ENCODE measurements around the gene MYO18B. TPM values are rescaled to one million over a fixed set of nuclear protein-coding genes. Genes with fewer than 3 reads are reported as not detected.

MYO18B gene
- total RNA-seq, 1 donor from 2014 or later, result 0.49 TPM

GRCh38 chr22:25853501-25854284 is 111.7 kb downstream of the MYO18B start:
- intact Hi-C loops (cut with micrococcal nuclease), result no loop called here

GRCh38 chr22:25869771-25870170 is 127.8 kb downstream of the MYO18B start:
- Mint-ChIP-seq H3K9me3 (no peaks in the 10 kb centered on the region), H3K27ac (no peak overlapping the region), H3K4me3 (no peak overlapping the region), H3K27me3 (no peaks in the 10 kb centered on the region), H3K36me3 (ENCODE audit: low read depth) (no peaks in the 10 kb centered on the region), H3K4me1 (no peaks in the 10 kb centered on the region)
- intact Hi-C loops (cut with micrococcal nuclease), result no loop called here
- DNase-seq, result no peak

More at GRCh38 chr22:25853501-25854284, 111.7 kb downstream of the MYO18B start:
- Mint-ChIP-seq H3K9me3 (no peaks in the 10 kb centered on the region), H3K27me3 (no peaks in the 10 kb centered on the region), H3K27ac (no peak overlapping the region), H3K36me3 (ENCODE audit: low read depth) (no peaks in the 10 kb centered on the region), H3K4me1 (peaks cover 3% of the 10 kb centered on the region), H3K4me3 (no peak overlapping the region)
- no peak for DNase-seq

GRCh38 chr22:25874327-25874726 is 132.3 kb downstream of the MYO18B start:
- no peaks in the 10 kb centered on the region for H3K9me3 Mint-ChIP-seq
- peaks cover 3% of the 10 kb centered on the region for H3K27me3 Mint-ChIP-seq
- no peak overlapping the region for H3K27ac Mint-ChIP-seq
- no peaks in the 10 kb centered on the region for H3K36me3 Mint-ChIP-seq (ENCODE audit: low read depth)
- H3K4me3 Mint-ChIP-seq, result no peak overlapping the region
- intact Hi-C loops (cut with micrococcal nuclease), result no loop called here
- DNase-seq, result no peak
- no peaks in the 10 kb centered on the region for H3K4me1 Mint-ChIP-seq

GRCh38 chr22:25875461-25875860 is 133.5 kb downstream of the MYO18B start:
- no peaks in the 10 kb centered on the region for H3K9me3 Mint-ChIP-seq
- H3K27ac Mint-ChIP-seq, result no peak overlapping the region
- DNase-seq, result no peak
- H3K27me3 Mint-ChIP-seq, result peaks cover 3% of the 10 kb centered on the region
- H3K36me3 Mint-ChIP-seq (ENCODE audit: low read depth), result no peaks in the 10 kb centered on the region
- H3K4me1 Mint-ChIP-seq, result no peaks in the 10 kb centered on the region
- H3K4me3 Mint-ChIP-seq, result no peak overlapping the region
- intact Hi-C loops (cut with micrococcal nuclease), result no loop called here

- H3K4me3 Mint-ChIP-seq, result no peak overlapping the region
- no peaks in the 10 kb centered on the region for H3K9me3 Mint-ChIP-seq
- H3K27ac Mint-ChIP-seq, result no peak overlapping the region
- intact Hi-C loops (cut with micrococcal nuclease), result no loop called here
- no peaks in the 10 kb centered on the region for H3K36me3 Mint-ChIP-seq (ENCODE audit: low read depth)
- H3K4me1 Mint-ChIP-seq, result no peaks in the 10 kb centered on the region
- no peak for DNase-seq
- peaks cover 8% of the 10 kb centered on the region for H3K27me3 Mint-ChIP-seq
Observed at GRCh38 chr22:25876871-25877270, 134.9 kb downstream of the MYO18B start.

GRCh38 chr22:25878933-25879332 is 136.9 kb downstream of the MYO18B start:
- H3K27ac Mint-ChIP-seq, result no peak overlapping the region
- no peaks in the 10 kb centered on the region for H3K36me3 Mint-ChIP-seq (ENCODE audit: low read depth)
- H3K9me3 Mint-ChIP-seq, result no peaks in the 10 kb centered on the region
- DNase-seq, result no peak
- H3K4me1 Mint-ChIP-seq, result no peaks in the 10 kb centered on the region
- peaks cover 12% of the 10 kb centered on the region for H3K27me3 Mint-ChIP-seq
- H3K4me3 Mint-ChIP-seq, result no peak overlapping the region
- intact Hi-C loops (cut with micrococcal nuclease), result no loop called here

GRCh38 chr22:25880524-25880923 is 138.5 kb downstream of the MYO18B start:
- no peaks in the 10 kb centered on the region for H3K4me1 Mint-ChIP-seq
- no peak overlapping the region for H3K4me3 Mint-ChIP-seq
- H3K36me3 Mint-ChIP-seq (ENCODE audit: low read depth), result no peaks in the 10 kb centered on the region
- H3K27ac Mint-ChIP-seq, result no peak overlapping the region
- no peak for DNase-seq
- intact Hi-C loops (cut with micrococcal nuclease), result no loop called here
- H3K9me3 Mint-ChIP-seq, result no peaks in the 10 kb centered on the region
- H3K27me3 Mint-ChIP-seq, result peaks cover 12% of the 10 kb centered on the region

GRCh38 chr22:25881210-25881755 is 139.3 kb downstream of the MYO18B start:
- H3K9me3 Mint-ChIP-seq, result no peaks in the 10 kb centered on the region
- intact Hi-C loops (cut with micrococcal nuclease), result no loop called here
- no peak overlapping the region for H3K4me3 Mint-ChIP-seq
- H3K36me3 Mint-ChIP-seq (ENCODE audit: low read depth), result no peaks in the 10 kb centered on the region
- H3K4me1 Mint-ChIP-seq, result no peaks in the 10 kb centered on the region
- no peak for DNase-seq
- peaks cover 12% of the 10 kb centered on the region for H3K27me3 Mint-ChIP-seq
- no peak overlapping the region for H3K27ac Mint-ChIP-seq

GRCh38 chr22:25882360-25882759 is 140.4 kb downstream of the MYO18B start:
- Mint-ChIP-seq H3K27me3 (peaks cover 10% of the 10 kb centered on the region), H3K36me3 (ENCODE audit: low read depth) (no peaks in the 10 kb centered on the region), H3K9me3 (no peaks in the 10 kb centered on the region), H3K4me1 (no peaks in the 10 kb centered on the region), H3K27ac (no peak overlapping the region), H3K4me3 (no peak overlapping the region)
- intact Hi-C loops (cut with micrococcal nuclease), result no loop called here
- no peak for DNase-seq

- H3K27me3 Mint-ChIP-seq, result peaks cover 10% of the 10 kb centered on the region
- no peaks in the 10 kb centered on the region for H3K36me3 Mint-ChIP-seq (ENCODE audit: low read depth)
- no peak overlapping the region for H3K27ac Mint-ChIP-seq
- intact Hi-C loops (cut with micrococcal nuclease), result no loop called here
- H3K4me1 Mint-ChIP-seq, result no peaks in the 10 kb centered on the region
- H3K4me3 Mint-ChIP-seq, result no peak overlapping the region
- DNase-seq, result no peak
- H3K9me3 Mint-ChIP-seq, result no peaks in the 10 kb centered on the region
Observed at GRCh38 chr22:25883482-25884033, 141.6 kb downstream of the MYO18B start.

GRCh38 chr22:25884121-25884520 is 142.1 kb downstream of the MYO18B start:
- peaks cover 11% of the 10 kb centered on the region for H3K27me3 Mint-ChIP-seq
- no peak overlapping the region for H3K27ac Mint-ChIP-seq
- no peaks in the 10 kb centered on the region for H3K4me1 Mint-ChIP-seq
- no peaks in the 10 kb centered on the region for H3K36me3 Mint-ChIP-seq (ENCODE audit: low read depth)
- no peak for DNase-seq
- H3K9me3 Mint-ChIP-seq, result no peaks in the 10 kb centered on the region
- intact Hi-C loops (cut with micrococcal nuclease), result no loop called here
- no peak overlapping the region for H3K4me3 Mint-ChIP-seq

- no peak overlapping the region for H3K27ac Mint-ChIP-seq
Observed at GRCh38 chr22:25888399-25889054, 146.5 kb downstream of the MYO18B start.

GRCh38 chr22:25890651-25891050 is 148.7 kb downstream of the MYO18B start:
- H3K27ac Mint-ChIP-seq, result no peak overlapping the region
- no peak for DNase-seq
- no peaks in the 10 kb centered on the region for H3K36me3 Mint-ChIP-seq (ENCODE audit: low read depth)
- no peaks in the 10 kb centered on the region for H3K4me1 Mint-ChIP-seq
- intact Hi-C loops (cut with micrococcal nuclease), result no loop called here
- H3K9me3 Mint-ChIP-seq, result no peaks in the 10 kb centered on the region
- H3K4me3 Mint-ChIP-seq, result no peak overlapping the region
- H3K27me3 Mint-ChIP-seq, result peaks cover 7% of the 10 kb centered on the region

More at GRCh38 chr22:25888399-25889054, 146.5 kb downstream of the MYO18B start:
- Mint-ChIP-seq H3K36me3 (ENCODE audit: low read depth) (no peaks in the 10 kb centered on the region), H3K27me3 (peaks cover 2% of the 10 kb centered on the region), H3K9me3 (no peaks in the 10 kb centered on the region), H3K4me1 (no peaks in the 10 kb centered on the region), H3K4me3 (no peak overlapping the region)
- intact Hi-C loops (cut with micrococcal nuclease), result no loop called here
- DNase-seq, result no peak

GRCh38 chr22:25892678-25893077 is 150.7 kb downstream of the MYO18B start:
- H3K4me3 Mint-ChIP-seq, result no peak overlapping the region
- no peaks in the 10 kb centered on the region for H3K36me3 Mint-ChIP-seq (ENCODE audit: low read depth)
- no peaks in the 10 kb centered on the region for H3K9me3 Mint-ChIP-seq
- intact Hi-C loops (cut with micrococcal nuclease), result no loop called here
- H3K27ac Mint-ChIP-seq, result no peak overlapping the region
- H3K27me3 Mint-ChIP-seq, result peaks cover 7% of the 10 kb centered on the region
- no peak for DNase-seq
- no peaks in the 10 kb centered on the region for H3K4me1 Mint-ChIP-seq

All from activated CD4-positive, alpha-beta T cell treated with anti-CD3 and anti-CD28 coated beads, Interleukin-2, amount 10 ng/mL, durations not matched to agents 24 days and 14 days (primary cell).